OCI-M2 (cell line): ENCODE results near the gene HSH2D.
A peak's percentile ranks its signal among the peaks of the same experiment; 100 is the strongest.
"Not testable (repeated sequence)": the region's sequence is repeated elsewhere in the genome, so short reads cannot be mapped to it uniquely, and the experiment has no call there.

ENCODE experiments used
- DNase-seq: peaks from one replicate; lab custom pipeline; 2025; ENCODE audit not compliant: unreplicated experiment; lab: John Stamatoyannopoulos, UW

HSH2D gene

DNA sequence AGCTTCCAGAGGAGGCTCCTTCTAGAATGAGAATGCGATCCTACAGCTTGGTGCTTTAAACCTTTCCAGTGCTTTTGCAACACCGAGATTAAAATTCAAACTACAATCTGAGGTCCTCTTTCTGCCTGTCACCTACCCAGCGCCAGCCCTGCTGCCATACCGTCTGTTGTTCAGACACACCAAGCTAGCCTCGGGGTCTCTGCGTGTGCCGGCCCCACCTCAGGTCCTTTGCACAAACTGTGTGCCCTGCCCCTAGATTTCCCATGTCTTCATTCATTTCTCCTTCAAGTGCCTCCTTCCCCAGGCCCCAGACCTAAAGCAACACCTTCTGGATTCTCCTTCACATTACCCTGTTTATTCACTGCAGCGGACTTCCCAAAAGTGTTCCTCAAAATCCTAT is 11.1 kb downstream of the HSH2D start:
- no peak for DNase-seq

DNA sequence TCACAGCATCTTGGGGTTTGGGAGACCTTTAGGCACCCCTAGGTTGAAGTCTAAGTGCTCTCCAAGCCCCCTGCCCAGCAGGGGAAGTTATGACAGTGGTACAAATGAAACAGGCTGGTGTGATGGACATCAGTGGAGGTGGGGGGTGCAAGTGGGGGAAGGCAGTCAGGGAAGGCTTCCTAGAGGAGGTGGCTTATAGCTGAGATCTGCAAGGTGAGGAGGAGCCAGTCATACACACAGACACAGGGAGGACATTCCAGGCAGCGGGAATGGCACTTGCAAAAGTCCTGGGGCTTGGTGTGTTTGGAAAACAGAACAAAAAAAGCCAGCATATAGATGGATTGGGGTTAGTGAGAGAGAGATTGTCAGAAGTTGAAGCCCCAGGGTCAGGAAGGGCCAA is 11.6 kb downstream of the HSH2D start:
- DNase-seq = no peak

DNA sequence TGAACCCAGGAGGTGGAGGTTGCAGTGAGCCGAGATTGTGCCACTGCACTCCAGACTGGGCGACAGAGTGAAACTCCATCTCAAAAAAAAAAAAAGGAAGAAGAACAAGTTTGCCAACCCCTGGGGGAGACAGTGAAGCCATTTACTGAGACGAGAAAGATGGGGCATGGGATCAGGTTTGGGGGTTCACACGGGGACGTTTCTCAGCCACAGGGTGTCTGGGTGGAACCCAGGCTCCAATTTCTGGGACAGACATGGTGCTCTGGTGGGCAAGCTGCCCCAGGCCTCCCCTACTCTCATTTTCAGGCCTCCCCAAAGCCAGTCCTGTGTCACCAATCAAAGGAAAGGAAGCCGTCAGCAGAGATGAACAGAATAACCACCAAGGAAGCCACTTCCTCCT is 13.4 kb downstream of the HSH2D start:
- DNase-seq = no peak

DNA sequence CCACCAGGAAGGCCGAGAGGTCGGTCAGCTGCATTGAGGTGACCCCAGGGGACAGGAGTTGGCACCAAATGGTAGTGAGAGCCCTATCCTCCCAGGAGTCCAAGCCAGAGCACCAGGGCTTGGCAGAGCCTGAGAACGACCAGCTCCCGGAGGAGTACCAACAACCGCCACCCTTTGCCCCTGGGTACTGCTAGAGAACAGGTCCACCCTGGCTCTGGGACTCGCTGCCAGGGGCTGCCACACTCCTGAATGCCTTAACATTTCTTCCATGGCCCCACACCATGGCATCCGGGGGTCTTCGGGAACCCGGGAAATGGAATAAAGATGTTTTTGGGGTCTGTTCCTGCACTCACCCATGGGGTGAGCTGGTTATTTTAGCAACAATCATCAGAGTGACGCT is 14.1 kb downstream of the HSH2D start:
- no peak for DNase-seq

DNA sequence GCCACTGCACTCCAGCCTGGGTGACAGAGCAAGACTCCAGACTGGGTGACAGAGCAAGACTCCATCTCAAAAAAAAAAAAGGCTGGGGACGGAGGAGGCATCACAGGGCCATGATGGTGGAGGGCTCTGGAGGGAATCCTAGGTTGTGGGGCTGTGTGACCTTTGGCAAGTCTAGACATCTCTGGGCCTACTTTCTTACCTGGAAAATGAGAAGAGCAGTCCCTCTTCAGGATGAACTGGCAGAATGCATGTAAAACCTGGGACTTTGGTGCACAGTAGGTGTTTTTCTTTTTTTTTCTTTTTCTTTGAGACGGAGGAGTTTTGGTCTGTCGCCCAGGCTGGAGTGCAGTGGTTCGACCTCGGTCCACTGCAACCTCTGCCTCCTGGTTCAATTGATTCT is 16.2 kb downstream of the HSH2D start:
- no peak for DNase-seq

DNA sequence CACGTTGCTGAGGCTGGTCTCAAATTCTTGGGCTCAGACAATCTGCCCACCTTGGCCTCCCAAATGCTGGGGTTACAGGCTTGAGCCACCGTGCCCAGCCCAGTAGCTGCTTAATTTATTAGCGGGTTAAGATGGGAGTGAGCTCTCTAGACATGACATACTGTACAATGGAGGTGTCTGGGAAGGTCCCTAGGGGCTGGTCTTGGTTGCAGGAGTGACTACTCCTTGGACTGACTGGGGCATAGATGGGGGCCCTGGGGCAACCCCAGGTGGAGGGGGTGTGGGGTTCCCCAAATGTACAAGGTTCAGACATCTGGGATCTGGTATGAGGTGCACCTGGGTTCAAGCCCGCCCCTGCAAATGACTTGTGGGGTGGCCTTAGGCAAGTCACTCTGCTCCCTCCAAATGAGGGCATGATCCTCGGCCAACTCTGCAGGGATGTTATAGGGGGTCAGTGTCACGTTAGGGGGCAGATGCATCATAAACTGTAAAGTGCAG is 17.0 kb downstream of the HSH2D start:
- no peak for DNase-seq

DNA sequence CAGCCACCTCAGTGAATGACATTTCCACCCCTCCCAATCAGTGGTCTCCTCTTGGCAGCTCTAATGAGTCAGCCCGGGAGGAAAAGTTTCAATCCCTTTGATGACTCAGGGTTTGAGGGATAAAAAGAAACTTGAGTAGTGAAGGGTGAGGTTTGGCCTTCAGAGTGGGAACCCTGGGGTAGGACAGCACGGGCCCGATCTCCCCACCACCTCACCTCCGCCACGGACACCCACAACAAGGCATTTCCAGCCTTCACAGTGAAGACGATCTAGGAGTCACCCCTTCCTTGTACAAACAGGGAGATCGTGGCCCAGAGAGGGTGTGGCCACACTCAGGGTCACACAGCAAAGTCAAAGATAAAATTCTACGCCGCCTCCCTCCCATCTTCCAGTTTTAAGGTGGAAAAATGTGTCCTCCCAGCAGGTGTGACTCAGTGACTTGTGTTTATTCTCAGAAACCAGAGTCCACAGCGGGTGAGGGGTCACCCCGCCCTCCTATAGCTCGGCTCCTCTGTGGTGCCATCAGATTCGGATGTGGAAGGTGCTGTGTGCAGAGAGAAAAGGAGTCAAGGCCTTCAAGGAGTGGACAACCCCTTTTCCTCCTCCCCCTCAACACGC is 17.6 kb downstream of the HSH2D start:
- DNase-seq = no peak

DNA sequence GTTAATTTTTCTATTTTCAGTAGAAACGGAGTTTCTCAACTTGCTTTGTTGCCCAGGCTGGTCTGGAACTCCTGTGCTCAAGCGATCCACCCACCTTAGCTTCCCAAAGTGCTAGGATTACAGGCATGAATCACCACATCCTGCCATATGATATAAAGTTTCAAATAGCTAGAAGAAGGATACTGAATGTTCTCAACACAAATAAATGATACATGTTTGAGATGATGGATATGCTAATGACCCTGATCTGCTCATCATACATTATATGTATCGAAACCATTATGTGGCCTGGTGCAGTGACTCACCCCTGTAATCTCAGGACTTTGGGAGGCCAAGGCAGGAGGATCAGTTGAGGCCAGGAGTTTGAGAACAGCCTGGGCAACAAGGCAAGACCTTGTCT is 18.4 kb downstream of the HSH2D start:
- no peak for DNase-seq

DNA sequence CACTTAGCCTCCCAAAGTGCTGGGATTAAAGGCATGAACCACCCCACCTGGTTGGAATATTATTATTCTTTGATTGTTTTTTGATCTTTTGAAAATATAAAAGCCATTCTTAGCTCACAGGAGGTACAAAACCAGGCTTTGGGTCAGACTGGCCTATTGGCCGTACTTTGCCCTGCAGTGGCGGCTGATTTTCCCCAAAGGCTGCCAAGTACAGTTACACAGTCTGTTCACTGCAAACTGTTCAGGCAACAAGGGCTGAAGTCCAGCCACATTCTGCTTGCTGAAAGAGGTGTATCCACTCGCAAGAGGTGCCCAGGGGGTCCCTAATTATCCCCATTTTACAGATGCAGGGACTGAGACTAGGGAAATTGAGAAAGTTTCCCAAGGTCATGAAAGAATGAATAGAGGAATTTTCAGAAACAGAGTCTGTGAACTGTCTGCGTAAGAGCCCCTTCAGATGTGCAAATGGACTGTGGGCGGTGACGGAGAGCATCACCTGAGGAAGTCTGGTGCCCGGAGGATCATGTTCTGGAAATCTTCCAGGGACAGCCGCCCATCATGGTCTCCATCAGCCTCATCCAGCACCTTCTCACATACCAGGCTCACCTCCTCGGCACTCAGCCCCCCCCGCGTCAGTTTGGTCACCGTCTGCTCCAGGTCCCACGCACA is 20.9 kb downstream of the HSH2D start:
- no peak for DNase-seq

DNA sequence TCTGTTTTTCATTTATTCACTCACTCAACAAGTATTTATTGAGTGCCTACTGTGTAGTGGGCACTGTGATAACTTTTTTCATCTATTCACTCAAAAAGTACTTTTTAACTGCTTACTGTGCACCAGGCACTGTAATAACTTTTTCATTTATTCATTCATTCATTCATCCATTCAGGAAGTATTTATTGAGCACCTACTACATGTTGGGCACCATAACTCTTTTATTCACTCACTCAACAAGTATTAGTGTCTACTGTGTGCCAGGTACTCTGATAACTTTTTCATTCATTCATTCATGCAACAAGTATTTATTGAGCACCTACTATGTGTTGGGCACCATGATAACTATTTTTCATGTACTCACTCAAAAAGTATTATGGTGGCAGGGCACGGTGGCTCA is 22.9 kb downstream of the HSH2D start:
- DNase-seq = no peak

DNA sequence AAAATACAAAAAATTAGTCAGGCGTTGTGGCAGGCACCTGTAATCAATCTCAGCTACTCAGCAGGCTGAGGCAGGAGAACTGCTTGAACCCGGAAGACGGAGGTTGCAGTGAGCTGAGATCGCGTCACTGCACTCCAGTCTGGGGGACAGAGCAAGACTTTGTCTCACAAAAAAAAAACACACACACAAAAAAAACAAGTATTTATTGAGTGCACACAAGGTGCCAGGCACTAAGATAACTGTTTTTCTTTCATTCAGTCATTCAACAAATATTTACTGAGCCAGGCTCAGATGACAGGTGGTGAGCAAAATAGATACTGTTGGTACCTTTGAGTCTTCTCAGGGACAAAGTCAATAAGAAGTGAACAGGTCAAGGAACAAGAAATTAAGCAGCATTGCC is 23.6 kb downstream of the HSH2D start:
- no peak for DNase-seq

DNA sequence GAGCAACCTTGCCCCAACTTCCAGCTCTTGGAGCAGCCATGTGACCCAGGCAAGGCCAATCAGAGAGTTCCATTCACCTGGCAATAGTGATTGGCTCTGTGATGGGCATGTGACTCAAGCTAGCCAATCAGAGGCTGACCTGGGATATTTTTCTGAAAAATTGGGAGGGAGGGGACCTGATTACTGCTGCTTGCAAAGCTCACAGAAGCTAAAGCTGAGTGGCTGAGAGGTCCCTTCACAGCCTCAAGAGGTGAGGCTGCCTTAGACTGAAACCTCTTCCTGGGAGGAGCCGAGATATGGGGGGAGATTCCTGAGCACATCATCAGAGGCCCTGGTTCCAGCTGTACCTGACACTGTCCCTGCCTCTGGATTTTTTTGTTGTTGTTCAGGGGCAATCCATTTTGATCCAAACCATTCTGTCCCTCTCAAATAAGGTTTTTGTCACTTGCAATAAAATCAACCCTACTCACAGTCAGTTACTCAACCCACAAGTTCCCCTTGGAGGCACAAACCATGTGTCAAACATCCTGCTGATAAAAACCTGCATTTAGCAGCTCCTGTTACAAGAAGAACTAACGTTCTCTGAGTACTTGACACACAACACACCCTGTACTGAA is 25.1 kb downstream of the HSH2D start:
- peak; percentile 63 for DNase-seq

DNA sequence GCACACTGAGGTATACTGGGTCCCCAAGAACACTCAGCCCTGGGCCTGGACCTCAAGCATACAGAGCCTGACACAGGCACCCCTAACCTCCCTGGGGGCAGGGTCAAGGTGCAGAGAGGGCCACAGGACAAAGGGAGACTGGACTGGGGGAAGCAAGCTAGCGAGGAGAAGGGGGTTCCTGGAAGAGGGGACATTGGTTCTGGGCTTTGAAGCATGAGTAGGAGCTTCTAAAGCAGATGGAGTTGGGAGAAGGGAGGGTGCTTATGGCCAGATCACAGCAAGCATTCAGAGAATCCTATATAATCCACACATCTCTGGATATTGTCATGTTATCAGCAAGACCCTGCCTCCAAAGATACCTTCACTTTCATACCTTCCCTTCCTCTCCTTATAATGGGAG is 26.6 kb downstream of the HSH2D start:
- no peak for DNase-seq

DNA sequence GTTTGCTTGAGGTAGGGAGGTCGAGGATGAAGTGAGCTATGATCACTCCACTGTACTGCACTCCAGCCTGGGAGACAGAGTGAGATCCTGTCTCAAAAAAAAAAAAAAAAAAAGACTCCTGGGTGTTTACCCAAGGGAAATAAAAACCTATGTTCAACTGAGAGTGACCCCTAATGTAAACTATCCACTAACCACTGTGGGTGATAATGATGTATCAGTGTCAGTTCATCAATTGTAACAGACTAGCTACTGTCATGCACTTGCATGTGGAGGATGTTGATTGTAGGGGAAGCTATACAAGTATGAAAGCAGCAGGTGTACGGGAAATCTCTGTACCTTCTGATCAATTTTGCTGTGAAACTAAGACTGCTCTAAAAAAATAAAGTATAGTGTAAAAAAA is 32.5 kb downstream of the HSH2D start:
- DNase-seq = no peak

DNA sequence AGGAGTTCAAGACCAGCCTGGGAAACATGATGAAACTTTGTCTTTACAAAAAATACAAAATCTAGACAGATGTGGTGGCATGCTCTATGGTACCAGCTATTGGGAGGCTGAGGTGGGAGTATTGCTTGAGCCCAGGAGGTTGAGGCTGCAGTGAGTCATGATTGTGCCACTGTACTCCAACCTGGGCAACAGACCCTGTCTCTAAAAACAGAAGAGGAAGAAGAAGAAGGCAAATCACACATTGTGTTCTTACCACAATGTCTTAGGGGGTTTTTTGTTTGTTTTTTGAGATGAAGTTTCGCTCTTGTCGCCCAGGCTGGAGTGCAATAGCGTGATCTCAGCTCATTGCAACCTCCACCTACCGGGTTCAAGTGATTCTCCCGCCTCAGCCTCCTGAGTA is 35.4 kb downstream of the HSH2D start:
- not testable (repeated sequence) for DNase-seq

DNA sequence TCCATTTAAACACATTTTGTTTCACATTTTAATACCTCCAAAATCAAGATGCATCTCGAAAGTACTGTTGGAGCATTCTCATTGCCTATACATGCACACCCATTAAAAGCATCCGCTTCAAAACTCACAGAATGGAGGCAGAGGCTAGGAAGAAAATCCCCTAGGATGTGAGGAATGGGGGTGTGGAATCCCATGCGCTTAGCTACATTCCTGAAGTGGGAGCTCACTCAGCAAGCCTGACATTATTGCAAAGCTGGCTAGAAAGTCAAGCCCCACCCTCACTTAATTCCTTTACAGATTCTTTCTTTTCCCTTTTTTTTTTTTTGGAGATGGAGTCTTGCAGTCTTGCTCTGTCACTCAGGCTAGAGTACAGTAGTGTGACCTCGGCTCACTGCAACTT is 37.1 kb downstream of the HSH2D start:
- DNase-seq = no peak

DNA sequence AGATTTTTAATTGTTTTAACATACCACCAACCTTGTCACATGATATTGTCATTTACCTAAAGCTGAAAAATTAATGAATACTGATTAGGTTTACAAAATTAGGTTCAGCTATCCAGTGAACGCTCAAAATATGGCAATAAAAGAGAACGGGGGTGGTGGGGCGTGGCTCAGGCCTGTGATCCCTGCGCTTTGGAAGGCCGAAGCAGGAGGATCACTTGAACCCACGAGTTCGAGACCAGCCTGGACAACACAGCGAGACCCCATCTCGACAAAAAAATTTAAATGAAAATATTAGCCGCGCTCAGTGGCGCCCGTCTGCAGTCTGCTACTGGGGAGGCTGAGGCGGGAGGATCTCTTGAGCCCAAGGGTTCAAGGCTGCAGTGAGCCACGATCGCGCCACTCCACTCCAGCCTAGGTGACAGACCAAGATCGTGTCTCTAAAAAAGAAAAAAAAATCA is 41.2 kb downstream of the HSH2D start:
- DNase-seq = no peak

DNA sequence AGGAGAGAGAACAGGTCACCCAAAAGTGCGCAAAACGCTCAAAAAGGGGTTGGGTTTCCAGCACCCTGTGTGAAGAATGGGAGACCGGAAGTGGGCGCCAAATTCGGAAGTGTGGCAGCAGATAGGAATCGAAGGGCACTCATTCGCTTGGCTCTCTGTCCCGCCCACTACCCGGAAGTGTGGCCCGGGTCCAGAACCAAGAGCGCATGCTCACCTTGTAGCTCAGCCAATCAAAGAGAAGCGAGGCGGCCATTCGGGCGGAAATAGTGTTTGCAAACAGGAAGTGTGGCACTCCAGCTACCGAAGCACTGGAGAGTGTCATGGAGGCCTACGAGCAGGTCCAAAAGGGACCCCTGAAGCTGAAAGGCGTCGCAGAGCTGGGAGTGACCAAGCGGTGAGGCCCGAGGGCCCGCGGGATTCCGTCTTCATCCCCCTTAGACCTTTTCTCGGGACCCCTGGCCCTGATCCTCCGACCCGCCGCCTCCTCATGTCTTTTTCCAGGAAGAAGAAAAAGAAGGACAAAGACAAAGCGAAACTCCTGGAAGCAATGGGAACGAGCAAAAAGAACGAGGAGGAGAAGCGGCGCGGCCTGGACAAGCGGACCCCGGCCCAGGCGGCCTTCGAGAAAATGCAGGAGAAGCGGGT is 41.8 kb downstream of the HSH2D start, which contains the start of gene FAM32A:
FAM32A (plus strand) TSS at position 288 of the 645 bp plus-strand sequence; CDS start at position 321, 33 bp downstream.
- DNase-seq = peak; percentile 99

DNA sequence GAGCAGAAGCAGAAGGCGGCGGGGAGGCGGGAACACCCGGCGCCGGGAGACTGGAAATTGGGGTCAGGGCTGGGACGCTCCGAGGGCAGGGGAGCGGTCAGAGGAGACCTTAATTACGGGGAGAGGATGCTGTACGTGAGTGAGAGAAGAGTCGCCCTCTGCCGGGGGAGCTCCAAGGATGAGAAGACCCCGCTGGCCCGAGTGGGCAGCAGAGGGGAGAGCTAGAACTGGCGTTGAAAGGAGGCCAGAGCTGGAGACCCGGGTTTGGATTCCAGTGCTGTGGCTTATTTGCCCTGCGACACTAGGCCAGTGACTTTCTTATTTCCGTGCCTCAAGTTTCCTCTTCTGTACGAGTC is 42.3 kb downstream of the HSH2D start:
- no peak for DNase-seq

DNA sequence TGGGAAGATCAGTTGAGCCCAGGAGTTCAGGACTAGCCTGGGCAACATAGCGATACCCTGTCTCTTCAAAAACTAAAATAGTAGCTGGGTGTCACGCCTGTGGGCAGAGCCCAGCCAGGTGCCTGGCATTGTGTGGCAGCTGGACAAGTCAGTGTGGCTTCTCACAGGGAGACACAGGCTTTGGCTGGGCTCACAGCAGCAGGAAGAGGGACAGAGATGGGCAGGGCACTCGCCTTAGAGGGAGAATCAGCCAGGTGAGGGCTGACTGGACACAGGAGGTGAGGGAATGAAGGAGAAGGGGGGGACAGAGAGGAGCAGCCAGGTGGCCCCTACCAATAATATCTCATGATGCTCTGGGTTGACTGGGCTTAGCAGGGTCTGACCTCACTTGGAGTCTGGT is 45.0 kb downstream of the HSH2D start:
- DNase-seq = no peak

DNA sequence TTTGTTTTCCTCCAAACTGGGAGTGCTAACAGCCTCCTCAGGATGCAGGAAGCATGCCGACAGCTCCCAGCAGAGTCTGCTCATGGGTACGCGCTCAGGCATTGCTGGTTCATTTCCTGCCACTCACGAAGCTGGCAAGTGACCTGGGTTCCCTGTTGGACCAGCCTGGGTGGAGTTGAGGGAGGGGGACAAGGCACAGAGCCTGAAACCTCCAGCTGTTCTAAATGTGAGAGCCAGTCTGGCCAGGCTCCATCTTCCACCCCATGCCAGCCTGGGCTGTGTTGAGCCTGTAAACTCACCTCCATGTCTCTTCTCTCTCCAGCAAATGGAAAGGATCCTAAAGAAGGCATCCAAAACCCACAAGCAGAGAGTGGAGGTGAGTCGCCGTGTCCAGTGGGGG is 46.7 kb downstream of the HSH2D start:
- DNase-seq = no peak

DNA sequence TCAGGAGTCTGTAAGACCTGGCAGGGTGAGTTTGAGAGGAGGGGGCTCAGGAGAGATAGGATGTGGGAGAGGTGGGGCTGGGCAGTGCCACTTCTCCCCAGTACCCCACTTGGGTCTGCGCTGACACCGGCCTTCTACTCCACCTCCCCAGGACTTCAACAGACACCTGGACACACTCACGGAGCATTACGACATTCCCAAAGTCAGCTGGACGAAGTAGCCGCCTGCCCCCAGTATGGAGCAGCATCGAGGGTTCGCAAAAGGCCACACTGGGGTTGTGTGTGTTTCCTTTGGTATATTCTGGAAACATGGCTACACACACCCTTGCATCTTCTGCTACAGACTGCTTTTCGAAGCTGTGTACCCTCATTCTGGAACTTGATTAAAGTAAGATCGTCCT is 47.3 kb downstream of the HSH2D start:
- no peak for DNase-seq
